K562 (cell line): ENCODE measurements around the gene VTI1B. TPM values are rescaled to one million over a fixed set of nuclear protein-coding genes. Genes with fewer than 3 reads are reported as not detected.

Experiments used
- ATF2 ChIP-seq: sonication (generic); formaldehyde crosslinking; IDR thresholded peaks from 2 replicates; pipeline ENCODE4 v1.8.1; 2022; ENCODE audit warnings: missing genetic modification reagents
- BACH1 ChIP-seq: fragments of 200-800 bp; sonication (Bioruptor generic); IDR thresholded peaks from 2 replicates; pipeline ENCODE4 v1.6.1; 2016; ENCODE audit warnings: missing genetic modification characterization, missing compliant biosample characterization
- COPS2 ChIP-seq: fragments of 450-650 bp; conservative IDR thresholded peaks from 2 replicates; pipeline ENCODE4 v1.6.1; 2016; ENCODE audit warnings: mild to moderate bottlenecking, moderate library complexity
- ETS2 ChIP-seq: IDR thresholded peaks from 2 replicates; pipeline ENCODE4 v1.6.1; 2016; ENCODE audit warnings: borderline replicate concordance, missing genetic modification characterization, mild to moderate bottlenecking, moderate library complexity, missing compliant biosample characterization; ENCODE audit not compliant: poor library complexity, severe bottlenecking
- FOXM1 ChIP-seq, 2 experiments: fragments of 450-650 bp in 1 of 2; sonication (generic) in 1 of 2; formaldehyde crosslinking in 1 of 2; IDR thresholded peaks; 2 replicates each; pipeline versions ENCODE4 v1.6.1 to v1.9.0; 2017 to 2022; ENCODE audit warnings: low read depth in 2 of 2, mild to moderate bottlenecking in 2 of 2, missing genetic modification reagents in 1 of 2, moderate library complexity in 1 of 2
- HOXB6 ChIP-seq: fragments of 250-450 bp; sonication (Bioruptor Pico); IDR thresholded peaks from 2 replicates; pipeline ENCODE4 v1.5.1; 2022; ENCODE audit warnings: mild to moderate bottlenecking, borderline replicate concordance
- KAT7 ChIP-seq: sonication (generic); formaldehyde crosslinking; IDR thresholded peaks from 2 replicates; pipeline ENCODE4 v1.8.0; 2022; ENCODE audit warnings: missing genetic modification reagents, mild to moderate bottlenecking, borderline replicate concordance
- KLF16 ChIP-seq: IDR thresholded peaks from 2 replicates; pipeline ENCODE4 v1.6.1; 2016; ENCODE audit warnings: antibody characterized with exemption
- MTA2 ChIP-seq: fragments of 450-650 bp; IDR thresholded peaks from 2 replicates; pipeline ENCODE4 v1.6.1; 2016; ENCODE audit warnings: low read depth
- NFIX ChIP-seq: fragments of 250-450 bp; sonication (Bioruptor Pico); IDR thresholded peaks from 2 replicates; pipeline ENCODE4 v1.4.0; 2020; ENCODE audit warnings: low read depth, mild to moderate bottlenecking, moderate library complexity
- NR0B1 ChIP-seq: fragments of 450-650 bp; IDR thresholded peaks from one replicate; pipeline ENCODE4 v1.6.1; 2018; ENCODE audit warnings: mild to moderate bottlenecking, moderate library complexity; ENCODE audit not compliant: partially characterized antibody
- NUFIP1 ChIP-seq: fragments of 450-650 bp; IDR thresholded peaks from 2 replicates; pipeline ENCODE4 v1.6.1; 2018; ENCODE audit not compliant: partially characterized antibody
- PKNOX1 ChIP-seq: fragments of 450-650 bp; IDR thresholded peaks from 2 replicates; pipeline ENCODE4 v1.6.1; 2016
- POLR3G ChIP-seq: IDR thresholded peaks from 2 replicates; pipeline ENCODE4 v1.6.1; 2011; ENCODE audit not compliant: insufficient read length, insufficient replicate concordance; ENCODE audit errors: extremely low read depth
- TAF9B ChIP-seq: fragments of 450-650 bp; IDR thresholded peaks from 2 replicates; pipeline ENCODE4 v1.6.1; 2018; ENCODE audit warnings: mild to moderate bottlenecking; ENCODE audit not compliant: partially characterized antibody
- TARDBP ChIP-seq: fragments of 450-650 bp; IDR thresholded peaks from 2 replicates; pipeline ENCODE4 v1.6.1; 2016
- THAP12 ChIP-seq: fragments of 250-450 bp; sonication (Bioruptor Pico); IDR thresholded peaks from 2 replicates; pipeline ENCODE4 v1.9.0; 2021; ENCODE audit warnings: mild to moderate bottlenecking, inconsistent platforms
- THRB ChIP-seq: fragments of 450-650 bp; formaldehyde crosslinking; conservative IDR thresholded peaks from 2 replicates; pipeline ENCODE4 v1.4.0; 2022; ENCODE audit warnings: mild to moderate bottlenecking, missing genetic modification characterization
- ZNF146 ChIP-seq: IDR thresholded peaks from one replicate; pipeline ENCODE4 v1.6.1; 2018; ENCODE audit warnings: missing compliant biosample characterization; ENCODE audit not compliant: unreplicated experiment
- ZNF324 ChIP-seq: fragments of 250-450 bp; sonication (Bioruptor Pico); IDR thresholded peaks from 2 replicates; pipeline ENCODE4 v1.4.0; 2020; ENCODE audit warnings: mild to moderate bottlenecking
- polyA plus RNA-seq, 8 experiments: library from polyadenylated mRNA; depleted of rRNA in 4 of 8; stranded (reverse) in 5 of 8; unstranded in 3 of 8; fragments of >200 nt; fragmentation: Nextera tagmentation in 2 of 8; fragmentation: Illumina TruSeq in 1 of 8; extraction: Ambion mirVana in 2 of 8; extraction: Trizol in 1 of 8; gene quantifications; 2 replicates each; pipeline versions ENCODE4 v1.2.1 to v1.2.3, GENCODE V29; 2011 to 2014; ENCODE audit warnings: inconsistent platforms in 1 of 8, missing spikeins in 1 of 8
- total RNA-seq, 7 experiments: library from RNA; depleted of rRNA in 6 of 7; stranded (reverse); fragments of >200 nt in 6 of 7; fragmentation: Illumina TruSeq in 2 of 7; extraction: Trizol in 2 of 7; gene quantifications; 2 replicates each; pipeline versions ENCODE4 v1.2.1 to v1.2.3, GENCODE V29; 2011 to 2021; ENCODE audit warnings: low replicate concordance in 1 of 7

VTI1B gene
- total and polyA plus RNA-seq, 9 of the 15 experiments (the other 6 are each of a cell fraction or from before 2014, with no cell fraction given) = 7.8 to 69.8 (median 50.1) TPM

GRCh38 chr14:67636361-67636919 lies 38.0 kb downstream of the VTI1B start (continued):
- TF ChIP-seq THRB (peak; percentile 49; the same call in 1 of the 2 replicates), MTA2 (peak; percentile 94), NUFIP1 (no peak), NFIX (CRISPR knock-in tag) (no peak), TAF9B (peak; percentile 54), ZNF324 (CRISPR knock-in tag) (no peak), BACH1 (tag) (peak; percentile 63; the same call in 1 of the 2 replicates), POLR3G (no peak), NR0B1 (no peak), KAT7 (CRISPR knock-in tag) (no peak), COPS2 (no peak), ETS2 (tag) (no peak), FOXM1 (IDR thresholded peaks at IDR 0.05; ENCODE audit: low read depth) (peak; percentile 92), FOXM1 (CRISPR knock-in tag; IDR thresholded peaks at IDR 0.05; ENCODE audit: low read depth) (no peak), ATF2 (CRISPR knock-in tag) (no peak; the same call in 1 of the 2 replicates), HOXB6 (CRISPR knock-in tag) (no peak), PKNOX1 (peak; percentile 39; the same call in 1 of the 2 replicates), KLF16 (peak; percentile 96), ZNF146 (CRISPR knock-in tag) (no peak), THAP12 (CRISPR knock-in tag) (no peak), TARDBP (peak; percentile 56; the same call in 1 of the 2 replicates)
